Measurements from ENCODE around the gene MECR. TPM values are rescaled to one million over a fixed set of nuclear protein-coding genes. Genes with fewer than 3 reads are reported as not detected.

The MECR gene
- polyA plus RNA-seq, 1 experiment, result 35.6 TPM

- DNase-seq (ENCODE audit: low read depth), result no peak
- Histone ChIP-seq H3K4me3 (ENCODE audit: low read depth, low read length) (peak overlapping the region; percentile 53), H3K27me3 (ENCODE audit: control insufficient read depth, insufficient read depth, low read length) (no peaks in the 10 kb centered on the region), H3K36me3 (ENCODE audit: control insufficient read depth, insufficient read depth, low read length) (no peaks in the 10 kb centered on the region)
- no peak for TF ChIP-seq CTCF (IDR thresholded peaks at IDR 0.05; ENCODE audit: insufficient read depth, low read depth, low read length)
- CTCF ChIA-PET, result interaction anchor here (0.6 to 2.5 kb wide), 6 partner anchors 83 to 1469 kb away, joined by 3 to 11 read pairs (median 3); no protein-coding TSS in a partner anchor
- POLR2A ChIA-PET, result no interaction called here
These were observed 7.9 kb upstream of the MECR start for GRCh38 chr1:29238620-29239002.

GRCh38 chr1:29237852-29238619 is 7.3 kb upstream of the MECR start:
- Histone ChIP-seq H3K36me3 (ENCODE audit: control insufficient read depth, insufficient read depth, low read length) (no peaks in the 10 kb centered on the region), H3K27me3 (ENCODE audit: control insufficient read depth, insufficient read depth, low read length) (no peaks in the 10 kb centered on the region), H3K4me3 (ENCODE audit: low read depth, low read length) (peak overlapping the region; percentile 53)
- ChIA-PET POLR2A (no interaction called here), CTCF (interaction anchor here (0.6 to 2.5 kb wide), 3 partner anchors 465 to 1470 kb away, joined by 3 to 11 read pairs (median 3); no protein-coding TSS in a partner anchor)
- no peak for DNase-seq (ENCODE audit: low read depth)
- no peak for TF ChIP-seq CTCF (IDR thresholded peaks at IDR 0.05; ENCODE audit: insufficient read depth, low read depth, low read length)

GRCh38 chr1:29237129-29237821 is 6.5 kb upstream of the MECR start:
- CTCF ChIA-PET, result interaction anchor here (0.6 to 2.5 kb wide), 17 partner anchors 10 to 1582 kb away, joined by 3 to 11 read pairs (median 3); no protein-coding TSS in a partner anchor
- Histone ChIP-seq H3K36me3 (ENCODE audit: control insufficient read depth, insufficient read depth, low read length) (no peaks in the 10 kb centered on the region), H3K4me3 (ENCODE audit: low read depth, low read length) (peak overlapping the region; percentile 60), H3K27me3 (ENCODE audit: control insufficient read depth, insufficient read depth, low read length) (no peaks in the 10 kb centered on the region)
- POLR2A ChIA-PET, result no interaction called here
- DNase-seq (ENCODE audit: low read depth), result no peak
- no peak for TF ChIP-seq CTCF (IDR thresholded peaks at IDR 0.05; ENCODE audit: insufficient read depth, low read depth, low read length)

DNA sequence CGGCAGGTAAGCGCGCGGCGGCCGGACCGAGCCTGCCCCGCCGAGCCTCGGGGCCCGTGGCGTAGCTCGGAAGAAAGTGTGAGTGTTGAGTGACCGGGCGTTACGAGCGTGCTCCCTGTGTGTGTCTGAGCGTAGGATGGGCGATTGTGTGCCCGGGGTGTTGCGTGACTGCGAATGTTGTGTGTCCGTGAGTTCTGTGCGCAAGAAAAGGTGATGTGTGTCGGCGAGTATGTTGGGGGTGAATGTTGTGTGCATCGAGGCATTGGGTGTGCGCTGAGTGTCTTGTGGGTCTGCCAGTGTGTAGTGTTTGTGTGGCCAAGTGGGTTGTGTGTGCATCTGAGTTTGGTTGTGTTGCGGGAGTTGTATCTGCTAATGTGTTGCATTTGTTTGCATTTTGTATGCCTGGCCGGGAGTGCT is 6.0 kb upstream of the MECR start:
- ChIA-PET CTCF (interaction anchor here (0.6 to 1.4 kb wide), 17 partner anchors 11 to 1582 kb away, joined by 3 to 5 read pairs (median 3); no protein-coding TSS in a partner anchor), POLR2A (no interaction called here)
- H3K27me3 ChIP-seq (ENCODE audit: control insufficient read depth, insufficient read depth, low read length), result no peaks in the 10 kb centered on the region
- DNase-seq (ENCODE audit: low read depth), result no peak
- no peaks in the 10 kb centered on the region for H3K36me3 ChIP-seq (ENCODE audit: control insufficient read depth, insufficient read depth, low read length)
- H3K4me3 ChIP-seq (ENCODE audit: low read depth, low read length), result peak overlapping the region; percentile 60
- no peak for TF ChIP-seq CTCF (IDR thresholded peaks at IDR 0.05; ENCODE audit: insufficient read depth, low read depth, low read length)
